Suppressor macrophage treated with lipopolysaccharide for 1 hour (primary cell): ENCODE results near the gene PRG2.

Experiments used
- DNase-seq, 3 donors: peaks; one replicate each; pipeline ENCODE4 v3.0.0-alpha.2; 2020 to 2022

The PRG2 gene

DNA sequence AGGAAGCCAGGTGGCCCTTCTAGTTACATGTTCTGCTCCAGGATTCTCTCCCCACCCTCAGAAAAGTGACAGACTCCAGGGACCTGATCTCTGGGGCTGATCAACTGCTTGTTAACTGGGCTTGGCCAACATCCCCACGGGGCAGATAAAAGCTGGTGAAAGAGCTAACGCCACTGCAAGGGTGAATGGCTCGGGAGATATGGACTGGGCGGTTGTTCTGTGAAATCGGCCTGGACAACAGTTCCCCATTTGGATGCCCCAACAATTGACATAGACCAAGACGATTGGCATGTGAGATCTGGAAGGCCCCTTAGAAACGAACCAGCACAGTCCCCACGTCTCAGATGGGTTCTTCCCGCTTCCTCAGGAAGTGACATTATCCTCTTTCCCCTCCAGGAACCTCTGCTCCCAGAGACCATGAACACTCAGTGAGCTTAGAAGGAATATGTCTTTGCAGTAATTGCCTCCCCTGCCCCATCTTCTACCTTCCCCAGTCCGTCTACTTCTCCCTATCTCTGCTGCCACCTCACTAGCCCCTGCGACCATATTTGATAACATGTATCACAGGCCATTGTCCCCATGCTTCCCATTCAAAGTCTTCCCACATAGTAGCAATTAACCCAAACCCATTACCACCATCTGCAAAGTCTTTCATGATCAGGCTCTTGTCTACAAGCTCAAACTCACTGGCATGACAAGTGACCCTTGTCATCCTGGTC, 5.6 kb upstream of the PRG2 start:
- DNase-seq = no peak

DNA sequence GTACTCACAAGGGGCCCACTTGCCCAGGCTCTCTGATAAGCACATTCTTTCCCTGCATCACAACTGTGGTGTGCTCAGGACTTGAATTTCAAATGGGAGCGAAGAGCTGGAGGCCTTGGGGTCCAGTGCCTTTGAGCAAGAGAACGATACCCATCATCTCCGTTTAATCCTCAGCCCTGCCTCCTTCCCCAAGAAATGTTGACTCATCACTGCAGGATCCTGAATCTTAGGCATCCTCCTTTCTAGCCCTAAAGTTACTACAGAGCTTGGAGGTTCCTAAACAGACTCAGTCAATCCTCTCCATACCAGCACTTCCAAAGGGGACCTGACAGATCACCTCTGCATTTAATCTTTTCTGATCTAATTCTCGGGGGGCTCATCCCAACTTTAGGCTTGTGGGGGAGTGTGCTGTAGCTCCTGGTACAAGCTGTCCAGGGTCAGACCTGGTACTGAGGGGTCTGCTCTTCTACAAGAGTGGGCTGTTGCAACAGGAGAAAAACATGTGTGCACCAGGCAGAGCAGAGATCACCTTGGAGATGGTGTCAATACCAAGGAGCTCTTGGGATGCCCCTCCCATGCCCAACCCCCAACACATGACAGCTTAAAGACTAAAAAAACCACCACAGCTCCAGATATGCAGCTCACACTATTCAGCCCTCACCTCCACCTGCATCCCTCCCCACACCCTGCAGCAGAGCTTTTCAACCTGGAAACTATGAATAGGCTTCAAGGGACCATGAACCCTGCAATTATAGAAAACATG, 3.9 kb upstream of the PRG2 start:
- no peak for DNase-seq

- no peak for DNase-seq
Measured at GRCh38 chr11:57392763-57393105, 2.3 kb upstream of the PRG2 start.

DNA sequence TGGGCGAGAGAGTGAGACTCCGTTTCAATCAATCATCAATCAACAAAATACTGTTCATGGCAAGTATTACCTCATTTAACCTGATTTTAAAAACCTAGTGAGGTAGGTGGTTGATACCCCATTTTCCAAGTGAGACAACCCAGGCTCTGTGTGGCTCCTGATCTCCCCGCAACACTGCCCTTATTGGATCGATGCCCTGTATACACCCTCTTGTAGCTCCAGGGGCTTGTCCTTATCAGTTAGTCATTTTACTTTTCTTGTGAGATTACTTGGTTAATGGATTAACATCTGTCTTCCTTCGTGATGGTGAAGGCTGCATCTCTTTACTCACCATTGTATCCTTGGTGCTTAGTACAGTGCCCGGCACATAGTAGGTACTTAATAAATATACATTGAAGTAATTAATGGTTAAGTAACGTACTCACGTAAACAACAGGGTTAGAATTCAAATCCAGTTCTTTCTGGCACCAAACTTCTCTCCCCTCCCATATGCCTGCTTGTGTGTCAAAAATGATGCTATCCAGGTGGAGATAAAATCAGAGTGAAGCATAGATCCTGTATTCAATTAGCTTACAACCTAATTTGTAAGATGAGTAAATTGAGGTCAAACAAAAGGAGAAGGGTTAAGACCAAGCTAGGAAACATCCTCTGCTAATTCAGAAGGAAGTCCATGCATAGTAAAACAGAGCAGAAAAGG, 1.8 kb upstream of the PRG2 start:
- no peak for DNase-seq

- no peak for DNase-seq
Measured at GRCh38 chr11:57391539-57391938, 1.1 kb upstream of the PRG2 start.

GRCh38 chr11:57391111-57391510, 661 bp upstream of the PRG2 start:
- no peak for DNase-seq

- DNase-seq = peak in 2 of 3 donors; percentile 49 to 51
Measured at GRCh38 chr11:57387289-57388030, 3.0 kb downstream of the PRG2 start.

GRCh38 chr11:57386178-57386940, 4.1 kb downstream of the PRG2 start:
- DNase-seq = no peak

- DNase-seq = no peak
Measured at GRCh38 chr11:57380975-57381374, 9.5 kb downstream of the PRG2 start, which contains the start of gene PRG3. TSS of gene PRG3 (minus strand) at chr11:57381150. CDS start at chr11:57380708, 442 bp downstream.

DNA sequence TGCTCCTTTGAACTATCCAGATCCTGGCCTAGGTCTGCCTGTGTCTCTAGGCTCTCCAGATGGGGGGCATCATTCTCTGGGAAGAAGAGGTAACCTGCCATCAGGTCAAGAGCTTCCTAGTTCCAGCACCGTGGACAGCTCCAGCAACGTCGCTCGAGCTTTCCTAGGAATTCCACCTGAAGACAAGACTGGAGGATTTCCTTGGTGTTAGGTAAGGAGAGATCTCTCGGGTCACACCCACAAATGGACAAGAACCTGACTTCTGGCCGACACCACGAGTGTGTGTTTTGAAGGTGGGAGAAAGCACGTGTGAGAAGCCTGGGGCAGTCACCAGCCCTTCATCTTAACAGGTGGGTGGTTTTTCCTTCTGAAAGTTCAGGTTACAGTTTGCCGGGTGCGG, 10.7 kb downstream of the PRG2 start:
- peak in 2 of 3 donors; percentile 33 to 43 for DNase-seq

- DNase-seq = peak; percentile 53 to 63 (median 60)
Measured at GRCh38 chr11:57378186-57378585, 12.3 kb downstream of the PRG2 start.

DNA sequence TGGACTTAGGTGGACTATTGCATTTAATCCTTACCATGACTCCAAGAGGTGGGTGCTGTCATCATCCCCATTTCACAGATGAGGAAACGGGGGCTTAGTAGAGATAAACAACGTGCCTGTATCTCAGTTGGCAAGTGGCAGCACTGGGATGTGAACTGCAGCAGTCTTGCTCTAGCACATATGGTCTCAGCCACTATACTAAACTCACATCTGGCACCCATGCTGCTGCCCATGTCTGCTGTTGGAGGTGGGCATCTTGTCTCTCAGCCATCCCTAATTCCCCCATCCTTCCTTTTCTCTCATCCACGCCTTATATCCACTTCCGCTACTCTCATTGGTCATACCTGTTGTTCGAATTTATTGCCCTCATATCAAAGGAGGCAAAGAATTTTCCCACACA, 13.3 kb downstream of the PRG2 start:
- DNase-seq = no peak

- no peak for DNase-seq
Measured at GRCh38 chr11:57376095-57377090, 14.1 kb downstream of the PRG2 start.

- no peak for DNase-seq
Measured at GRCh38 chr11:57375490-57375889, 15.0 kb downstream of the PRG2 start.

DNA sequence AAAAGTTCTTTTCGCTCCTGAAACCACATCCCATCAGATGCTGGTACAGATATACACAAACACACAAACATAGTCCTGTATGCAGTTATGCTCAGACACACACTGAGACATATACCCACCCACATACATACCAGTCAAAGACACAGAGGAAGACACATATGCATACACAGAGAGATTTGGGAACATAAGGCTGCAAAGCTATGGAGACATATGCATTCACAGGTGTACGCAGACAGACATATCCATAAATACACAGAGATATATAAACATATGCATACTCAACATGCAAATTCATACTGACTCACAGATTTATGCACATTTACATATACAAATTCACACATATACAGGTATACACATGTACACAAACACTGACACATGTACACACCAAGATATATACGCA, 15.5 kb downstream of the PRG2 start:
- no peak for DNase-seq

DNA sequence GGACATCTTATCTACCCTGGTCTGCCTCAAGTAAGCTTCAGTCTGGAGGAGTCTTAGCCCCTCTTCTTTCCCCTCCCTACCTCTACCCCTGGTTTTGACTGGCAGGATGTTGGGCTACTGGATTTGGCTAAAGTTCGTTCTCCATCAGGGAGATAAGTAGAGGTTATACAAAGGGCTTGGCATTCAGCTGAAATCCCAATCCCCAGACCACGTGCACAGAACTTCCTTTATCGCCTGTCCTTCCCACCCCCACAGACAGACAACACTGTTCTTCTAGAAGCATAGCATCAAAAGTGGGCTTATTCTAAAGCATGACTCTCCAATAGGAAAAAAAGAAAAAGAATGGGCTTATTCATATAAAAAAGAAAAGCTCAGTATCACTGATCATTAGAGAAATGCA, 17.3 kb downstream of the PRG2 start:
- no peak for DNase-seq

DNA sequence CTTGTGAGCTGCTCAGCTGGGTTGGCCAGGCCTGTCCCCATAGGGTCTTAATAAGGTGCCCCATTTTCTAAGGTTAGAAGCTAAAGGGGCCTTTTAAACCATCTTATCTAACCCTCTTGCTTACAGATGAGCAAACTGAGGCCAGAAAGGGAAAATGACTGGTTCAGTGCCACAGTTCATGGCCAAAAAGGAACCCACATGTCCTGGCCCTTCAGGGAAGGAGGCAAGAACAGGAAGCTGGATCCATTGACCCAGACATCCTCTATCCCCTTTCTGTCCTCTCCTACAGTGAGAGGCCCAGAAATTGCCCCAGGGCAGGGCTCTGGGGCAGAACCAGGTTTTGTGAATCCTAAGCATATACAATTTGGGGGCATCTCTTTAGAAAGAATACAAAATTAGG, 19.5 kb downstream of the PRG2 start:
- DNase-seq = no peak

DNA sequence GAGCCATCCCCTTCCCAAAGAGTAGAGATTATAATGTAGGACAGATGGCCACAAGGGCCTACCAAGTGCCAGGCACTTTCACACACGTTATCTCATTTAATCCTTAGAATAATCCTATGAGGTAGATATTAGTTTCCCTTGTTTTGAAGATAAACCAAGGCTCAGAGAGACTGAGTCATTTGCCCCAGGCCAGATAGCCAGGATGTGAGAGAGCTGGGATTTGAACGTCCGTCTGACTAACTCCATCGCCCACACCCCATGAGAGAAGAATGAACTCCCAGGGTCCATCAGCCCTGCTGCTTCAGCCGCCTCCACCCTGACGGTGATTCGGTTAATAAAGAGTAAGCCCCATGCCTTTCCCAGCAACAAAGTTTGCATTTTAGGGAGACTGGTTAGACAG, 20.2 kb downstream of the PRG2 start:
- peak in 2 of 3 donors; percentile 41 to 55 for DNase-seq

DNA sequence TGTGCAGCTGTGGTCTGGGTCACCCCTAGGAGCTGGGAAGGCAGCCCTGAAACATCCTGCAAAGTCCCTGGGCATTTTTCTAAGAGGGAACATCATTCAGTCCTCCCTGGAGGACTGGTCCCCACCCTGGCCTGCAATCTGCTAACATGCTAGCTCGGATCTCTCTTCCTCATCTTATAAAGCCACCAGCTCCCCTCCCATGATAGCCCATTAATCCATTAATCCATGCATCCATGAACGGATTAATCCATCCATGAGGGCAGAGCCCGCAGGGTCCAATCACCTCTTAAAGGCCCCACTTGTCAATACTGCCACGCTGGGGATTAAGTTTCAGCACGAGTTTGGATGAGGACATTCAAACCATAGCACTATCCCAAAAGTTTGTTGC, 21.6 kb downstream of the PRG2 start:
- DNase-seq = no peak

GRCh38 chr11:57368106-57368844, 22.2 kb downstream of the PRG2 start:
- DNase-seq = peak; percentile 43 to 65 (median 62)
